A549 (cell line): ENCODE measurements around the gene ACVRL1. TPM values are rescaled to one million over a fixed set of nuclear protein-coding genes. Genes with fewer than 3 reads are reported as not detected.

Experiments
- ATAC-seq, 2 experiments: fragments of 200-7000 bp in 1 of 2; fragments of >200 bp in 1 of 2; cut with Nextera tagmentation in 1 of 2; cut with Tn5 transposase in 1 of 2; 3 replicates each; pipeline versions ENCODE4 v1.8.0 to v1.9.1; 2018 to 2020; ENCODE audit warnings: mild to moderate bottlenecking in 1 of 2, moderate library complexity in 1 of 2
- CTCF ChIA-PET: fragments of 300-600 bp; sonication (Branson Sonifier 250); formaldehyde crosslinking; extraction: SDS; loops from one replicate; lab custom pipeline; 2021; ENCODE audit warnings: antibody characterized with exemption, inconsistent platforms; lab: Yijun Ruan, JAX
- POLR2A ChIA-PET: fragments of 350-600 bp; formaldehyde crosslinking; extraction: SDS; loops from one replicate; lab custom pipeline; 2021; ENCODE audit warnings: antibody characterized with exemption, inconsistent platforms; lab: Yijun Ruan, JAX
- DNase-seq, 2 experiments: peaks; one replicate each; pipeline versions ENCODE4 v3.0.0 to v3.0.0-alpha.2; 2011 to 2016; ENCODE audit warnings: low read depth in 1 of 2, low spot score in 1 of 2
- FAIRE-seq: peaks from 2 replicates; lab custom pipeline; 2011; peaks lifted over from hg19 to GRCh38; lab: Jason Lieb, UNC
- H3K27ac ChIP-seq, 2 experiments: fragments of >200 bp; sonication (Bioruptor Twin); formaldehyde crosslinking; 3 replicates each; pipeline ENCODE4 v1.5.1; 2016 to 2017
- H3K4me1 ChIP-seq: fragments of >200 bp; sonication (Bioruptor Twin); formaldehyde crosslinking; 3 replicates; pipeline ENCODE4 v1.6.1; 2016
- H3K4me2 ChIP-seq: fragments of >200 bp; sonication (Bioruptor Twin); formaldehyde crosslinking; 3 replicates; pipeline ENCODE4 v1.6.1; 2016
- H3K4me3 ChIP-seq: fragments of >200 bp; sonication (Bioruptor Twin); formaldehyde crosslinking; 3 replicates; pipeline ENCODE4 v1.5.1; 2016
- H3K9me3 ChIP-seq: fragments of >200 bp; sonication (Bioruptor Twin); formaldehyde crosslinking; 3 replicates; pipeline ENCODE4 v1.6.1; 2016
- CBX2 ChIP-seq: fragments of 200-600 bp; sonication (generic); IDR thresholded peaks from 2 replicates; pipeline ENCODE4 v1.6.1; 2016; ENCODE audit warnings: low read depth, mild to moderate bottlenecking, borderline replicate concordance
- CEBPB ChIP-seq, 2 experiments: fragments of >200 bp in 1 of 2; sonication (Bioruptor Twin) in 1 of 2; formaldehyde crosslinking in 1 of 2; IDR thresholded peaks; 2 replicates each; pipeline ENCODE4 v1.6.1; 2012 to 2016
- CHD2 ChIP-seq: fragments of 150-350 bp; IDR thresholded peaks from 2 replicates; pipeline ENCODE4 v1.6.1; 2014; ENCODE audit warnings: low read length; ENCODE audit not compliant: partially characterized antibody
- CHD4 ChIP-seq: fragments of 200-600 bp; sonication (generic); IDR thresholded peaks from 2 replicates; pipeline ENCODE4 v1.6.1; 2016; ENCODE audit warnings: antibody characterized with exemption, mild to moderate bottlenecking, borderline replicate concordance
- EHF ChIP-seq: fragments of 250-450 bp; sonication (Bioruptor Pico); IDR thresholded peaks from 2 replicates; pipeline ENCODE4 v1.5.0; 2020; ENCODE audit warnings: mild to moderate bottlenecking
- EHMT2 ChIP-seq: fragments of 200-600 bp; sonication (generic); IDR thresholded peaks from 2 replicates; pipeline ENCODE4 v1.6.1; 2016; ENCODE audit warnings: antibody characterized with exemption, low read depth, mild to moderate bottlenecking, moderate library complexity
- ESRRA ChIP-seq: fragments of 150-350 bp; IDR thresholded peaks from 2 replicates; pipeline ENCODE4 v1.6.1; 2014; ENCODE audit warnings: mild to moderate bottlenecking, low read length, borderline replicate concordance
- FOSL2 ChIP-seq, 2 experiments: fragments of 450-650 bp in 1 of 2; fragments of >200 bp in 1 of 2; sonication (Bioruptor Twin) in 1 of 2; formaldehyde crosslinking; IDR thresholded peaks; 2 replicates each; pipeline versions ENCODE4 v1.5.0 to v1.6.1; 2016 to 2020; ENCODE audit warnings: mild to moderate bottlenecking in 1 of 2, moderate library complexity in 1 of 2
- GATA3 ChIP-seq: IDR thresholded peaks from 2 replicates; pipeline ENCODE4 v1.6.1; 2012; ENCODE audit warnings: borderline replicate concordance
- HDAC2 ChIP-seq: fragments of 200-600 bp; sonication (generic); IDR thresholded peaks from 2 replicates; pipeline ENCODE4 v1.6.1; 2016
- HOXA7 ChIP-seq: fragments of 250-450 bp; sonication (Bioruptor Pico); IDR thresholded peaks from 2 replicates; pipeline ENCODE4 v1.5.0; 2020; ENCODE audit warnings: mild to moderate bottlenecking, moderate library complexity
- HOXB13 ChIP-seq: fragments of 250-450 bp; sonication (Bioruptor Pico); IDR thresholded peaks from 2 replicates; pipeline ENCODE4 v1.5.0; 2020; ENCODE audit warnings: low read depth, mild to moderate bottlenecking, moderate library complexity
- KDM1A ChIP-seq: fragments of 200-600 bp; sonication (generic); IDR thresholded peaks from 2 replicates; pipeline ENCODE4 v1.6.1; 2016; ENCODE audit warnings: low read depth, mild to moderate bottlenecking
- MAFK ChIP-seq: fragments of 450-650 bp; IDR thresholded peaks from 2 replicates; pipeline ENCODE4 v1.6.1; 2014; ENCODE audit not compliant: partially characterized antibody
- NPAS2 ChIP-seq: fragments of 250-450 bp; sonication (Bioruptor Pico); IDR thresholded peaks from 2 replicates; pipeline ENCODE4 v1.8.0; 2022; ENCODE audit warnings: mild to moderate bottlenecking, moderate library complexity, borderline replicate concordance
- NR3C1 ChIP-seq: fragments of >200 bp; sonication (Bioruptor Twin); formaldehyde crosslinking; IDR thresholded peaks from 3 replicates; pipeline ENCODE4 v1.6.1; 2017
- PHF8 ChIP-seq: fragments of 200-600 bp; sonication (generic); IDR thresholded peaks from 2 replicates; pipeline ENCODE4 v1.6.1; 2016; ENCODE audit warnings: low read depth, mild to moderate bottlenecking, antibody characterized with exemption, moderate library complexity, borderline replicate concordance
- POLR2AphosphoS2 ChIP-seq: conservative IDR thresholded peaks from 2 replicates; pipeline ENCODE4 v1.6.1; 2012; ENCODE audit warnings: low read length, improper control_type of control experiment, inconsistent platforms
- RAD21 ChIP-seq, 2 experiments: fragments of >200 bp in 1 of 2; sonication (Bioruptor Twin) in 1 of 2; formaldehyde crosslinking in 1 of 2; IDR thresholded peaks in 1 of 2; conservative IDR thresholded peaks in 1 of 2; 2 replicates in 1 of 2; 3 replicates in 1 of 2; pipeline ENCODE4 v1.6.1; 2012 to 2018; ENCODE audit warnings: inconsistent platforms in 1 of 2
- RARB ChIP-seq: fragments of 250-450 bp; sonication (Bioruptor Pico); IDR thresholded peaks from 2 replicates; pipeline ENCODE4 v1.8.0; 2021; ENCODE audit warnings: mild to moderate bottlenecking, moderate library complexity
- RCOR1 ChIP-seq: fragments of 150-350 bp; IDR thresholded peaks from 2 replicates; pipeline ENCODE4 v1.6.1; 2014; ENCODE audit warnings: antibody characterized with exemption, low read length, low read depth
- RFX5 ChIP-seq: fragments of 450-650 bp; IDR thresholded peaks from 2 replicates; pipeline ENCODE4 v1.7.1; 2014; ENCODE audit warnings: antibody characterized with exemption, mild to moderate bottlenecking, moderate library complexity
- RNF2 ChIP-seq: fragments of 200-600 bp; sonication (generic); IDR thresholded peaks from 2 replicates; pipeline ENCODE4 v1.6.1; 2016; ENCODE audit warnings: low read depth, mild to moderate bottlenecking, antibody characterized with exemption, moderate library complexity, borderline replicate concordance
- SREBF2 ChIP-seq: fragments of 450-650 bp; IDR thresholded peaks from 2 replicates; pipeline ENCODE4 v1.6.1; 2014; ENCODE audit warnings: mild to moderate bottlenecking, moderate library complexity
- WGBS: methylation state at CpG from one replicate; pipeline ENCODE4 v1.1.6; 2017; ENCODE audit errors: missing lambda C conversion rate; 5-methylcytosine and 5-hydroxymethylcytosine counted together
- polyA plus RNA-seq, 4 experiments: library from polyadenylated mRNA; depleted of rRNA in 3 of 4; stranded (reverse); fragments of >200 nt; fragmentation: RNase III in 1 of 4; extraction: RNeasy Plus Mini Kit Qiagen cat#74134 plus additional on column Dnase treatment in 1 of 4; gene quantifications; 2 replicates in 3 of 4; 3 replicates in 1 of 4; pipeline ENCODE4 v1.2.3, GENCODE V29; 2011 to 2017
- TF ChIP-seq, protein P1 (sequence below): fragments of 250-450 bp; sonication (Bioruptor Pico); IDR thresholded peaks from 2 replicates; pipeline ENCODE4 v1.5.0; 2021; ENCODE audit warnings: mild to moderate bottlenecking, moderate library complexity, borderline replicate concordance
- TF ChIP-seq, protein P2 (sequence below): fragments of >200 bp; sonication (Bioruptor Twin); formaldehyde crosslinking; IDR thresholded peaks from 2 replicates; pipeline ENCODE4 v1.6.1; 2016
- TF ChIP-seq, protein P3 (sequence below): fragments of >200 bp; sonication (Bioruptor Twin); formaldehyde crosslinking; IDR thresholded peaks from 3 replicates; pipeline ENCODE4 v1.6.1; 2016

ACVRL1 gene
- polyA plus RNA-seq, 2 of the 4 experiments (the other 2 are of a cell fraction): 0.03 TPM; not detected in 1

DNA sequence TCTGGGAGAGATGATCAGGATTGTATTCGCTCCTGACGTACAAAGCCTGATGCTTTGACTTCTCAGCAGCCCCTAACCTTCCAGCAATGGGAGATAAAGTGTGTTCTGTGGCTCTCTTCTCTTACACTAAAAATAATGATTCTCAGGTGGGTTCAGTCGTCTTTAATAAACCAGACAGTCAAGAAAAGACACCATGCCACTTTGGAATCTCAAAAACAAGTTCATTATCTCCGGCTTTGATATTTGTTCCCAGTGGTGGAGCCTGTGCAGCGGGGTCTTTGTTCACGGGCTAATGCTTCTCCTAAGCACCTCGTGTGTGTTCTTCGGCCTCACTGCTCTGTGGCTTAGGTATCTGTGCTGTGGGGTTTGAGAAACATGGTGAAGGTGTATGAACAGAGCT is 45.8 kb downstream of the ACVRL1 start:
- POLR2A ChIA-PET: no interaction called here
- peak overlapping the region; percentile 99; the same call in 1 of the 3 replicates for H3K4me3 ChIP-seq
- ATAC-seq (no peak), DNase-seq (no peak), FAIRE-seq (no peak)
- peaks cover 33% of the 10 kb centered on the region for H3K4me1 ChIP-seq
- H3K4me2 ChIP-seq: peak overlapping the region; percentile 89
- CTCF ChIA-PET: no interaction called here
- H3K27ac ChIP-seq: peak overlapping the region in 1 of 2 experiments; percentile 99; a peak in 3 of 6 replicates
- WGBS: 85% methylated on average over 8 of the region's 8 CpGs
- TF ChIP-seq, protein P1, sequence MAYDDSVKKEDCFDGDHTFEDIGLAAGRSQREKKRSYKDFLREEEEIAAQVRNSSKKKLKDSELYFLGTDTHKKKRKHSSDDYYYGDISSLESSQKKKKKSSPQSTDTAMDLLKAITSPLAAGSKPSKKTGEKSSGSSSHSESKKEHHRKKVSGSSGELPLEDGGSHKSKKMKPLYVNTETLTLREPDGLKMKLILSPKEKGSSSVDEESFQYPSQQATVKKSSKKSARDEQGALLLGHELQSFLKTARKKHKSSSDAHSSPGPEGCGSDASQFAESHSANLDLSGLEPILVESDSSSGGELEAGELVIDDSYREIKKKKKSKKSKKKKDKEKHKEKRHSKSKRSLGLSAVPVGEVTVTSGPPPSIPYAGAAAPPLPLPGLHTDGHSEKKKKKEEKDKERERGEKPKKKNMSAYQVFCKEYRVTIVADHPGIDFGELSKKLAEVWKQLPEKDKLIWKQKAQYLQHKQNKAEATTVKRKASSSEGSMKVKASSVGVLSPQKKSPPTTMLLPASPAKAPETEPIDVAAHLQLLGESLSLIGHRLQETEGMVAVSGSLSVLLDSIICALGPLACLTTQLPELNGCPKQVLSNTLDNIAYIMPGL: no peak
- TF ChIP-seq FOSL2 (IDR thresholded peaks at IDR 0.05): no peak
- no peak for TF ChIP-seq FOSL2 (CRISPR knock-in tag; IDR thresholded peaks at IDR 0.05)
- TF ChIP-seq HOXB13 (CRISPR knock-in tag): no peak
- TF ChIP-seq CHD4: no peak
- TF ChIP-seq HOXA7 (CRISPR knock-in tag): no peak
- TF ChIP-seq RFX5: no peak
- no peak for TF ChIP-seq SREBF2
- TF ChIP-seq CEBPB (IDR thresholded peaks at IDR 0.05): no peak
- TF ChIP-seq RNF2: no peak
- TF ChIP-seq HDAC2: no peak
- TF ChIP-seq KDM1A: no peak
- TF ChIP-seq NR3C1: no peak
- TF ChIP-seq EHF (CRISPR knock-in tag): no peak
- H3K9me3 ChIP-seq: 0 out of 3 replicates have a peak, but pooled peaks cover 2% of the 10 kb centered on the region

DNA sequence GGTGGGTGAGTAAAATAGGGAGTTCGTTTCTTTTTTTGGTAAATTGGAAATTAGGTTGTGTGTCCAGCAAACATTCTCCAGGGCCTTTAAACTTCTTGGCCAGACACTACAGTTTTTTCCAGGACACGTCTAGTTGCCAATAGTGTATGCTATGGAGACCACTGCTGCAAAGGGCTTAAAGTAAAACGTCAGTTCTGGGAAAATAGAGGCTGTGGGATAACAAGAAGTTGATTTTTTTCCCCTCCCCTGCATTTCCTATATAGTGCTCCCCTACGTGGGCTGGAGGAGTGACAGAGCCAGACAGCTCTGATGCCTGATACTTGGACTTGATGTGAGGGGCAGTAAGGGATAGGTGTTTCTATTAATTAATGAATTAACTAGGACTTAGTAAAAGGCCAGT is 46.6 kb downstream of the ACVRL1 start:
- no peak for TF ChIP-seq RNF2
- TF ChIP-seq GATA3: no peak
- TF ChIP-seq NPAS2: no peak
- TF ChIP-seq, protein P2, sequence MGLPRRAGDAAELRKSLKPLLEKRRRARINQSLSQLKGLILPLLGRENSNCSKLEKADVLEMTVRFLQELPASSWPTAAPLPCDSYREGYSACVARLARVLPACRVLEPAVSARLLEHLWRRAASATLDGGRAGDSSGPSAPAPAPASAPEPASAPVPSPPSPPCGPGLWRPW: no peak
- TF ChIP-seq, protein P1: no peak
- no peak for TF ChIP-seq FOSL2 (IDR thresholded peaks at IDR 0.05)
- no peak for TF ChIP-seq FOSL2 (CRISPR knock-in tag; IDR thresholded peaks at IDR 0.05)
- TF ChIP-seq, protein P3, sequence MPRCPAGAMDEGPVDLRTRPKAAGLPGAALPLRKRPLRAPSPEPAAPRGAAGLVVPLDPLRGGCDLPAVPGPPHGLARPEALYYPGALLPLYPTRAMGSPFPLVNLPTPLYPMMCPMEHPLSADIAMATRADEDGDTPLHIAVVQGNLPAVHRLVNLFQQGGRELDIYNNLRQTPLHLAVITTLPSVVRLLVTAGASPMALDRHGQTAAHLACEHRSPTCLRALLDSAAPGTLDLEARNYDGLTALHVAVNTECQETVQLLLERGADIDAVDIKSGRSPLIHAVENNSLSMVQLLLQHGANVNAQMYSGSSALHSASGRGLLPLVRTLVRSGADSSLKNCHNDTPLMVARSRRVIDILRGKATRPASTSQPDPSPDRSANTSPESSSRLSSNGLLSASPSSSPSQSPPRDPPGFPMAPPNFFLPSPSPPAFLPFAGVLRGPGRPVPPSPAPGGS: no peak
- TF ChIP-seq RAD21 (conservative IDR thresholded peaks at IDR 0.05 in 1 of 2, IDR thresholded peaks at IDR 0.05 in 1 of 2): no peak
- no peak for TF ChIP-seq EHMT2
- no peak for TF ChIP-seq CBX2
- TF ChIP-seq RARB (CRISPR knock-in tag): no peak
- TF ChIP-seq POLR2AphosphoS2: no peak
- TF ChIP-seq ESRRA: no peak
- no peak for TF ChIP-seq MAFK
- TF ChIP-seq PHF8: no peak
- no peak for TF ChIP-seq RCOR1
- no peak for TF ChIP-seq CHD2
- TF ChIP-seq, all 56 proteins: peak for 0
- H3K27ac ChIP-seq: peak overlapping the region in 1 of 2 experiments; percentile 37; a peak in 1 of 6 replicates
- ATAC-seq: no peak
- no peak for FAIRE-seq
- H3K4me3 ChIP-seq: no peak overlapping the region
- 59% methylated on average over 4 of the region's 4 CpGs for WGBS
- H3K9me3 ChIP-seq: 0 out of 3 replicates have a peak, but pooled peaks cover 2% of the 10 kb centered on the region
- peak overlapping the region; percentile 89 for H3K4me2 ChIP-seq
- peaks cover 33% of the 10 kb centered on the region for H3K4me1 ChIP-seq
- ChIA-PET POLR2A (no interaction called here), CTCF (interaction anchor here (1.1 kb wide), 1 partner anchor 72 kb away, joined by 4 read pairs; no protein-coding TSS in a partner anchor)
- DNase-seq: no peak
